A549 (cell line): ENCODE results near the gene AUH.

ENCODE experiments used
- CHD2 ChIP-seq: fragments of 150-350 bp; IDR thresholded peaks from 2 replicates; pipeline ENCODE4 v1.6.1; 2014; ENCODE audit warnings: low read length; ENCODE audit not compliant: partially characterized antibody
- CTCF ChIP-seq: fragments of >200 bp; sonication (Bioruptor Twin); formaldehyde crosslinking; IDR thresholded peaks from 3 replicates; pipeline ENCODE4 v1.5.1; 2016
- HOXB13 ChIP-seq: fragments of 250-450 bp; sonication (Bioruptor Pico); IDR thresholded peaks from 2 replicates; pipeline ENCODE4 v1.5.0; 2020; ENCODE audit warnings: low read depth, mild to moderate bottlenecking, moderate library complexity
- MAFK ChIP-seq: fragments of 450-650 bp; IDR thresholded peaks from 2 replicates; pipeline ENCODE4 v1.6.1; 2014; ENCODE audit not compliant: partially characterized antibody
- MYC ChIP-seq: IDR thresholded peaks from 2 replicates; pipeline ENCODE4 v1.6.1; 2012; ENCODE audit warnings: mild to moderate bottlenecking, inconsistent platforms, low read length, improper control_type of control experiment, borderline replicate concordance
- POLR2A ChIP-seq: IDR thresholded peaks from 2 replicates; pipeline ENCODE4 v1.6.1; 2012; ENCODE audit warnings: mild to moderate bottlenecking, low read length
- RFX5 ChIP-seq: fragments of 450-650 bp; IDR thresholded peaks from 2 replicates; pipeline ENCODE4 v1.7.1; 2014; ENCODE audit warnings: antibody characterized with exemption, mild to moderate bottlenecking, moderate library complexity
- ZNF302 ChIP-seq: fragments of 250-450 bp; sonication (Bioruptor Pico); IDR thresholded peaks from 2 replicates; pipeline ENCODE4 v1.9.0; 2021; ENCODE audit warnings: inconsistent platforms, mild to moderate bottlenecking, moderate library complexity

- 0 out of 2 replicates have a peak, but pooled peaks have one; percentile 2 for TF ChIP-seq POLR2A
- TF ChIP-seq CTCF = no peak
- no peak for TF ChIP-seq RFX5
- no peak for TF ChIP-seq CHD2
- no peak for TF ChIP-seq MYC
- no peak for TF ChIP-seq HOXB13 (CRISPR knock-in tag)
- no peak for TF ChIP-seq ZNF302 (CRISPR knock-in tag)
- TF ChIP-seq MAFK = no peak
Measured at GRCh38 chr9:91246846-91247245, 114.9 kb downstream of the AUH start.
